HG02938 (cell line): ENCODE data around the gene IER5L.
A peak's percentile ranks its signal among the peaks of the same experiment; 100 is the strongest.

Source experiments
- ATAC-seq: cut with Tn5 transposase; IDR thresholded peaks from one replicate; pipeline ENCODE4 v1.9.1; 2021; ENCODE audit warnings: mild to moderate bottlenecking, moderate library complexity; ENCODE audit not compliant: unreplicated experiment

Gene IER5L

GRCh38 chr9:129182122-129182521, 4.1 kb upstream of the IER5L start:
- no peak for ATAC-seq

- no peak for ATAC-seq
Observed at GRCh38 chr9:129181246-129181645, 3.2 kb upstream of the IER5L start.

- no peak for ATAC-seq
Observed at GRCh38 chr9:129178568-129179382, 714 bp upstream of the IER5L start.

GRCh38 chr9:129177443-129177790, 644 bp downstream of the IER5L start:
- ATAC-seq, result peak; percentile 14

GRCh38 chr9:129176701-129177442, 1.2 kb downstream of the IER5L start:
- no peak for ATAC-seq

GRCh38 chr9:129175825-129176633, 2.0 kb downstream of the IER5L start:
- ATAC-seq, result no peak

- no peak for ATAC-seq
Observed at GRCh38 chr9:129175515-129175824, 2.6 kb downstream of the IER5L start.

- ATAC-seq, result no peak
Observed at GRCh38 chr9:129174724-129175514, 3.1 kb downstream of the IER5L start.

- no peak for ATAC-seq
Observed at GRCh38 chr9:129174102-129174723, 3.8 kb downstream of the IER5L start.

- ATAC-seq, result no peak
Observed at GRCh38 chr9:129173296-129174101, 4.6 kb downstream of the IER5L start.

GRCh38 chr9:129172816-129173215, 5.2 kb downstream of the IER5L start:
- ATAC-seq, result no peak

- no peak for ATAC-seq
Observed at GRCh38 chr9:129171993-129172751, 5.9 kb downstream of the IER5L start.

- no peak for ATAC-seq
Observed at GRCh38 chr9:129170229-129170628, 7.8 kb downstream of the IER5L start.

GRCh38 chr9:129166623-129167557, 11.2 kb downstream of the IER5L start:
- no peak for ATAC-seq

GRCh38 chr9:129165198-129165597, 12.9 kb downstream of the IER5L start:
- no peak for ATAC-seq

GRCh38 chr9:129164246-129164930, 13.7 kb downstream of the IER5L start:
- ATAC-seq, result no peak

GRCh38 chr9:129163753-129164152, 14.3 kb downstream of the IER5L start:
- ATAC-seq, result no peak
